Measurements from ENCODE around the gene GSKIP.

GSKIP gene

GRCh38 chr14:96380735-96381134 lies 17.4 kb downstream of the GSKIP start:
- no peak for DNase-seq (ENCODE audit: low read depth)

GRCh38 chr14:96383445-96383844 lies 20.1 kb downstream of the GSKIP start:
- DNase-seq (ENCODE audit: low read depth) = peak; percentile 24

GRCh38 chr14:96384053-96384452 lies 20.7 kb downstream of the GSKIP start:
- DNase-seq (ENCODE audit: low read depth) = no peak

GRCh38 chr14:96384740-96385139 lies 21.4 kb downstream of the GSKIP start:
- DNase-seq (ENCODE audit: low read depth) = no peak

GRCh38 chr14:96385385-96385784 lies 22.1 kb downstream of the GSKIP start:
- no peak for DNase-seq (ENCODE audit: low read depth)

- no peak for DNase-seq (ENCODE audit: low read depth)
These were observed 27.6 kb downstream of the GSKIP start for GRCh38 chr14:96390965-96391292.

- DNase-seq (ENCODE audit: low read depth) = peak; percentile 90
These were observed 28.2 kb downstream of the GSKIP start for GRCh38 chr14:96391293-96392118.

- no peak for DNase-seq (ENCODE audit: low read depth)
These were observed 29.9 kb downstream of the GSKIP start for GRCh38 chr14:96393071-96393691.

GRCh38 chr14:96394047-96394815 lies 30.9 kb downstream of the GSKIP start:
- DNase-seq (ENCODE audit: low read depth) = no peak

GRCh38 chr14:96398432-96398831 lies 35.1 kb downstream of the GSKIP start:
- no peak for DNase-seq (ENCODE audit: low read depth)

- no peak for DNase-seq (ENCODE audit: low read depth)
These were observed 35.6 kb downstream of the GSKIP start for GRCh38 chr14:96398921-96399320.

GRCh38 chr14:96399405-96399804 lies 36.1 kb downstream of the GSKIP start:
- no peak for DNase-seq (ENCODE audit: low read depth)

- DNase-seq (ENCODE audit: low read depth) = no peak
These were observed 37.2 kb downstream of the GSKIP start for GRCh38 chr14:96400495-96400894.

- DNase-seq (ENCODE audit: low read depth) = no peak
These were observed 40.1 kb downstream of the GSKIP start for GRCh38 chr14:96403409-96403808.

- no peak for DNase-seq (ENCODE audit: low read depth)
These were observed 42.4 kb downstream of the GSKIP start for GRCh38 chr14:96405677-96406076.

GRCh38 chr14:96407935-96408570 lies 44.7 kb downstream of the GSKIP start:
- DNase-seq (ENCODE audit: low read depth) = no peak

- no peak for DNase-seq (ENCODE audit: low read depth)
These were observed 45.3 kb downstream of the GSKIP start for GRCh38 chr14:96408608-96409007.

GRCh38 chr14:96409701-96410100 lies 46.4 kb downstream of the GSKIP start:
- peak; percentile 21 for DNase-seq (ENCODE audit: low read depth)

- no peak for DNase-seq (ENCODE audit: low read depth)
These were observed 46.8 kb downstream of the GSKIP start for GRCh38 chr14:96410119-96410518.

- no peak for DNase-seq (ENCODE audit: low read depth)
These were observed 50.2 kb downstream of the GSKIP start for GRCh38 chr14:96413526-96413925.

GRCh38 chr14:96415559-96415958 lies 52.2 kb downstream of the GSKIP start:
- no peak for DNase-seq (ENCODE audit: low read depth)

- no peak for DNase-seq (ENCODE audit: low read depth)
These were observed 53.0 kb downstream of the GSKIP start for GRCh38 chr14:96416292-96416691.

GRCh38 chr14:96417254-96417653 lies 53.9 kb downstream of the GSKIP start:
- no peak for DNase-seq (ENCODE audit: low read depth)
